ENCODE results near the gene CDH7.

Gene CDH7

DNA sequence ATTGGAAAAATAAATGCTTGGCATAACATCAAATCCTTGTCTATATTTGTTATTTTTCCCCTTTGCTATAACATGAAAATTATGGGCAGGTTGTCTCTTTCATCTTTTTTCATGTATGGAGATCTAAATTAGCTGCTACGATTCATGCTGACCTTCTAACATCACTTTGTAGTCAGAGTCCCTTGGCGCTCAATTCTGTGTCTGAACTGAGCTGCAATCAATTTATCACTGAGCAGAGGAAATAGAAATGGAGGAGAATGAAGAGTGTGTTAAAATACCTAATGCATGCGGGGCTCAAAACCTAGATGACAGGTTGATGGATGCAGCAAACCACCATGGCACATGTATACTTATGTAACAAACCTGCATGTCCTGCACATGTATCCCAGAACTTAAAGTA is 168.9 kb downstream of the CDH7 start:
- no peak for DNase-seq (ENCODE audit: low spot score)

DNA sequence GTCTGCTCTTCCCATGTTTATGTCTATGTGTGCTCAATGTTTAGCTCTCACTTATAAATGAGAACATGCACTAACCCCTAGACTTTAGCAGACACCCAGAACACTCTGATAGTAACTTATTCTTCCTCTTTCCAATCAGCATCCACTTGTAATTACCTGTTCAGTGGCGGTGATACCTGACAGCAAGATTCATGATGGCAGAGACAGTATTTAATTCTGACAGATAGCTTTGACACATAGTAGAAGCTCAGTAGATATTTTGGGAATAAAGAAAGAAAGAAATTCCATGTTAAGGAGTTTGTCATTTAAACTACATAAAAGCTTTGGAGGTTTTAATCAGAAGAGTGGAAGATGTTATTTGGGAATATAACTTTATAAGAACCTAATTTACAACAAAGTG is 171.3 kb downstream of the CDH7 start:
- no peak for DNase-seq (ENCODE audit: low spot score)

DNA sequence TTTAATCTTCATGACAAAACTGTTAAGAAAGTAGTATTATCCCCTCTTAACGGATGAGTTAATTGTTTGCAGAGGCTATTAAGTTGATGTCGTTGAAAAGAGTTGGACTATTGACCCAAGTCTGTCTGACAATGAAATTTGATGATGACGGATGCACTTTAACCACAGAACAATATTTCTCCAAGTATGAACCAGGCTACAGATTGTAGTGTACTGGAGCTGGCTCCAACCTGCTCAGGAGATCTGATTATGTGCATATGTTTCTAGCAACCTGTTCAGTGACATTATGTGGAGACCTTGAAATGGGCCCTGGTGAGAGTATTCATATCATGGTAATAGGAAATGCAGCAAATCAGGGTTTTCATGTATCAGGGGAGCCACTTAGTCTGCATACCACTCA is 174.1 kb downstream of the CDH7 start:
- DNase-seq (ENCODE audit: low spot score) = no peak

DNA sequence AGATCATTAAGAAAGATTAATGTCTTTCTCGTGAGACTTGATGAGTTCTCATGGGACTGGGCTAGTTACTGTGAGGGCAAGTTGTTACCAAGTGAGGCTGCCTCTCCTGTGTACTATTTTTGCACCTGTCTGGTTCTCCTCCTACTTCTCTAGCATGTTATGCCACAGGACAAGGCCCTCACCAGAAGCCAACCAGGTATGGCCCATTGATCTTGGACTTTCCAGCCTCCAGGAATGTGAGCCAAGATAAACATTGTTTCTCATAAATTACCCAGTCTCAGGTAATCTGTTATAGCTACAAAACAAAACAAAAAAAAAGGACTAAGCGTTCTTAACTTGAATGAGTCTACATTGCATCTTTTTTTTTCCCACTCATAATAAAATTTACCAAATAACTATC is 184.1 kb downstream of the CDH7 start:
- DNase-seq (ENCODE audit: low spot score) = no peak

DNA sequence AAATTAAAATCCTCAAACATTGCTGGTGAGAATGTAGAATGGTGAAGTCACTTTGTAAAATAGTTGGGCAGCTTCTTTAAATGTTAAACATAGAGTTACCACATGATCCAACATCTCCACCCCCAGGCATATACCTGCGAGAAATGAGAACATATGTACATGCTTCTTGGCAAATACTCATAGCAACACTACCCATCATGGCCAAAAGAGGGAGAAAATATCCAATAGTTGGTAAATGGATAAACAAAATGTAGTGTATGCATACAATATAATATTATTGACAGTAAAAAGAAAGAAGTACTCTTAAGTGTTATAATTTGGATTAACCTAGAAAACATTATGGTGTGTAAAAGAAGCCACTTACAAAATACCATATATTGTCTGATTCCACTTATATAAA is 185.9 kb downstream of the CDH7 start:
- DNase-seq (ENCODE audit: low spot score) = no peak

DNA sequence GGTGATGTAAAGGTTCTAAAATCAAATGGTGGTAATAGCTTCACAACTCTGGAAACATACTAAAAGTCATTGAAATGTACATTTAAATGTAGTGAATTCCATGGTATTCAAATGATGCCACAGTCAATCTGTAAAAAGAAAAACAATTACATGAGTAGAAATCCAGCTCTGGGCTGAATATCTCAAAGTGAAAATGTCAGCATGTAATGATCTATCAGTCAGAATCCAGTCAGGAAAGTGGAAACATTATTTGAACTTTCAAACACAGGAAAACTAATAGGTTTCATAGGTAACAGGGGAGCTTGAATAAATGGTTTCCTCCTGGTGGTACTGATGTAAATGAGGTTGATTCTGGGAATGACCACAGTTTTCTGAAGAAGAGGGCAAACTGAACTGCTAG is 186.4 kb downstream of the CDH7 start:
- no peak for DNase-seq (ENCODE audit: low spot score)

DNA sequence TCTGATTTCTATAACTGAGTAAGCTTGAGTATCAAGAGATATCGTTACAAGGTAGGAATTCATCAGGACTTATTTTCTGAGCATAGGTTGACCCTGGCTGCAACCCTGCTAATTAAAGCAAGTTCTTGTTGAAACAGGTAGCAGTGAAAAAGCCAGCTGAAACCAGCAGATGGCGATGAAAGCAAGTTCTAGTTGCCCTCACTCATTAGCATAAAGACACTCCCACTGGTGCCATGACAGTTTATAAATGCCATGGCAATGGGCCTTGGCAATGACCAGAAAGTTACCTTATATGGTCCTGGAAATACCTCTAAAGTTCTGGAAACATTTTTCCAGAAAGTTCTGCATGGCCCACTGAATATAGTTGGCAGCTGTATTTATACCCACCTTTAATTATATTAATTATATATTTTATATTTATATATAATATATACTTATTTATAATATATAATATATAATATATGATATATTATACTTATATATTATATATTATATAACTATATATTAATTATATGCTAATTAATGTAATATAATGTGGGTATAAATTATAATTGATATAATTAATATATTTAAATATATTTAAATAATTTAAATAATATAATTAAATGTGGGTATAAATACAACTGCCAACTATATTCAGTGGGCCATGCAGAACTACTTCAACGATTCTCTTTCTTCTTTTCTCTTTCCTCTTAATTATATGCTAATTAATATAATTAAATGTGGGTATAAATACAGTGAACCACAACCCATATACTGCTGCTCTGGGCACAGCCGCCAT is 188.0 kb downstream of the CDH7 start:
- DNase-seq (ENCODE audit: low spot score) = peak; percentile 10
